Measurements from ENCODE around the gene MYBPC3.

Gene MYBPC3

GRCh38 chr11:47380078-47380477 lies 27.6 kb upstream of the MYBPC3 start:
- TF ChIP-seq POLR2AphosphoS5 (IDR thresholded peaks at IDR 0.05; ENCODE audit: low read depth, low read length) (no peak), FOXP2 (optimal IDR thresholded peaks at IDR 0.05; ENCODE audit: borderline replicate concordance, extremely low read depth, extremely low read length, insufficient read depth) (no peak), TAF1 (IDR thresholded peaks at IDR 0.05; ENCODE audit: borderline replicate concordance, insufficient read depth, low read length) (no peak), REST (IDR thresholded peaks at IDR 0.05; ENCODE audit: insufficient read depth in 1 of 2, low read depth in 2 of 2, low read length in 2 of 2) (no peak), SIN3A (IDR thresholded peaks at IDR 0.05; ENCODE audit: borderline replicate concordance, insufficient read depth, low read length) (no peak)

- no peak for TF ChIP-seq POLR2AphosphoS5 (IDR thresholded peaks at IDR 0.05; ENCODE audit: low read depth, low read length)
- TF ChIP-seq REST (IDR thresholded peaks at IDR 0.05; ENCODE audit: insufficient read depth in 1 of 2, low read depth in 2 of 2, low read length in 2 of 2) = no peak
- no peak for TF ChIP-seq FOXP2 (optimal IDR thresholded peaks at IDR 0.05; ENCODE audit: borderline replicate concordance, extremely low read depth, extremely low read length, insufficient read depth)
- no peak for TF ChIP-seq SIN3A (IDR thresholded peaks at IDR 0.05; ENCODE audit: borderline replicate concordance, insufficient read depth, low read length)
- no peak for TF ChIP-seq TAF1 (IDR thresholded peaks at IDR 0.05; ENCODE audit: borderline replicate concordance, insufficient read depth, low read length)
Measured at GRCh38 chr11:47379317-47379716, 26.8 kb upstream of the MYBPC3 start.

- TF ChIP-seq REST (IDR thresholded peaks at IDR 0.05; ENCODE audit: insufficient read depth in 1 of 2, low read depth in 2 of 2, low read length in 2 of 2) (no peak), TAF1 (IDR thresholded peaks at IDR 0.05; ENCODE audit: borderline replicate concordance, insufficient read depth, low read length) (no peak), POLR2AphosphoS5 (IDR thresholded peaks at IDR 0.05; ENCODE audit: low read depth, low read length) (no peak), FOXP2 (optimal IDR thresholded peaks at IDR 0.05; ENCODE audit: borderline replicate concordance, extremely low read depth, extremely low read length, insufficient read depth) (no peak)
Measured at GRCh38 chr11:47378836-47379170, 26.3 kb upstream of the MYBPC3 start.

DNA sequence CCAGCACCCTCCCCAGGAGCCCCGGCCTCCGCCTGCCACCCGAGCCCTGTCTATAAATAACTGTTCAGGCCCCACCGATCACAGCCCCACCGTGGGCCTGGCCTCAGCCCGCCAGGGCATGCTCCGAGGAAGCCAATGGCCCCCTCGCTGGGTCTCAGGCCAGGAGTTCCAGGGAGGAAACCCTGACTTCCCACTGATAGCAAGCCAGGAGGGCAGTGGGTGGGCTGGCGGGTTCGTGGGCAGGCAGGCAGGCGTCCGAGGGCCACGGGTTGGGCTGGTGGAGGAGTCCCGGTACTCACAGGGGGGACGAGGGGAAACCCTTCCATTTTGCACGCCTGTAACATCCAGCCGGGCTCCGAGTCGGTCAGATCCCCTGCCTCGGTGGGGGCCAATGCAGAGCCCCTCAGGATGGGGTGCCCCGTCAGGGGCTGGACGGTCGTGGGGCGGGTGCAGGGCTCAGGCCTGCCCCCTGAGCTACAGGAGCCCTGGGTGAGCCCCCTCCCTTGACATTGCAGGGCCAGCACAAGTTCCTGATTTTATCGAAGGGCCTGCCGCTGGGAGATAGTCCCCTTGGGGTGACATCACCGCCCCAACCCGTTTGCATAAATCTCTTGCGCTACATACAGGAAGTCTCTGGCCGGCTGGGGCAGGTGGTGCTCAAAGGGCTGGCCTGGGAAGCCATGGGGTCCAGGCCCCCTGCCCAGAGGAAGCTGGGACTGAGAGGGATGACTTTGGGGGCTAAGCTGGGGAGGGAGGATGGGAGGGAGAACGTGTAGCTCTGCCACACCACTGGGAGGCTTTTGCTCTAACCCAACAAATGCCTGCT lies 25.7 kb upstream of the MYBPC3 start, which contains the start of gene SPI1:
Gene SPI1, minus strand, starts transcription at position 538 of the 826 bp plus-strand sequence. Its CDS starts 194 bp downstream, at position 344.
- TF ChIP-seq POLR2AphosphoS5 (IDR thresholded peaks at IDR 0.05; ENCODE audit: low read depth, low read length) (no peak), FOXP2 (optimal IDR thresholded peaks at IDR 0.05; ENCODE audit: borderline replicate concordance, extremely low read depth, extremely low read length, insufficient read depth) (no peak), TAF1 (IDR thresholded peaks at IDR 0.05; ENCODE audit: borderline replicate concordance, insufficient read depth, low read length) (no peak), REST (IDR thresholded peaks at IDR 0.05; ENCODE audit: insufficient read depth in 1 of 2, low read depth in 2 of 2, low read length in 2 of 2) (no peak), SIN3A (IDR thresholded peaks at IDR 0.05; ENCODE audit: borderline replicate concordance, insufficient read depth, low read length) (no peak)
